ENCODE results near the gene LPP.

- TF ChIP-seq EZH2 (IDR thresholded peaks at IDR 0.05; ENCODE audit: borderline replicate concordance, insufficient read depth, low read depth, low read length, poor library complexity, severe bottlenecking), result no peak
- no peak for TF ChIP-seq CTCF (IDR thresholded peaks at IDR 0.05)
These were observed 34.1 kb upstream of the LPP start for GRCh38 chr3:188119846-188120245.
